Spleen (tissue), 11 donors: ENCODE data around the gene DIDO1. TPM values are rescaled to one million over a fixed set of nuclear protein-coding genes. Genes with fewer than 3 reads are reported as not detected.

ENCODE experiments used
- DNase-seq: peaks from one replicate; pipeline ENCODE4 v3.0.0-alpha.2; 2020
- H3K27ac ChIP-seq, 8 donors: fragments of 200-600 bp; sonication (generic) in 7 of 8; 1 replicate in 4 of 8; 2 replicates in 4 of 8; pipeline versions ENCODE4 v1.5.0 to v1.8.0; 2016 to 2021; ENCODE audit warnings: inconsistent platforms in 4 of 8, mild to moderate bottlenecking in 4 of 8, moderate library complexity in 1 of 8
- H3K27me3 ChIP-seq, 7 donors: fragments of 200-600 bp; sonication (generic) in 6 of 7; replicated peaks in 1 of 7; 1 replicate in 4 of 7; 2 replicates in 3 of 7; pipeline versions ENCODE4 v1.5.0 to v1.8.0; 2016 to 2021; ENCODE audit warnings: inconsistent platforms in 3 of 7, mild to moderate bottlenecking in 1 of 7
- H3K36me3 ChIP-seq, 6 donors: fragments of 200-600 bp; sonication (generic) in 5 of 6; 1 replicate in 4 of 6; 2 replicates in 2 of 6; pipeline versions ENCODE4 v1.5.0 to v1.8.0; 2016 to 2021; ENCODE audit warnings: inconsistent platforms in 2 of 6
- H3K4me1 ChIP-seq, 6 donors: fragments of 200-600 bp; sonication (generic) in 5 of 6; 1 replicate in 3 of 6; 2 replicates in 3 of 6; pipeline versions ENCODE4 v1.5.0 to v1.8.0; 2016 to 2021; ENCODE audit warnings: inconsistent platforms in 3 of 6
- H3K4me3 ChIP-seq, 8 donors: fragments of 200-600 bp; sonication (generic) in 7 of 8; 1 replicate in 4 of 8; 2 replicates in 4 of 8; pipeline versions ENCODE4 v1.5.0 to v1.8.0; 2016 to 2021; ENCODE audit warnings: inconsistent platforms in 4 of 8, mild to moderate bottlenecking in 4 of 8, moderate library complexity in 2 of 8
- H3K9me3 ChIP-seq, 8 donors: fragments of 200-600 bp; sonication (generic) in 7 of 8; 1 replicate in 4 of 8; 2 replicates in 4 of 8; pipeline versions ENCODE4 v1.5.0 to v1.8.0; 2016 to 2021; ENCODE audit warnings: inconsistent platforms in 4 of 8
- POLR2A ChIP-seq, 3 donors: fragments of 450-650 bp; IDR thresholded peaks; one replicate each; pipeline ENCODE4 v1.5.1; 2017; ENCODE audit warnings: antibody characterized with exemption in 3 of 3, mild to moderate bottlenecking in 1 of 3
- POLR2AphosphoS5 ChIP-seq, 3 donors: sonication (generic); formaldehyde crosslinking; IDR thresholded peaks; one replicate each; pipeline ENCODE4 v1.5.1; 2017; ENCODE audit warnings: antibody characterized with exemption in 3 of 3
- WGBS, 5 donors: extraction: QIAGEN DNeasy Blood & Tissue Kit in 3 of 5; methylation state at CpG; one replicate each; pipeline versions ENCODE4 v1.1.5 to v1.1.7; 2013 to 2018; 5-methylcytosine and 5-hydroxymethylcytosine counted together
- intact Hi-C: fragments of 100-400 bp; cut with DNase I; formaldehyde crosslinking; loops from one replicate; pipeline ENCODE4 v1.15.0; 2023; ENCODE audit warnings: low total_unique reads
- polyA plus RNA-seq, 3 donors: library from polyadenylated mRNA; stranded (reverse); fragments of 200-250 nt; gene quantifications; one replicate each; pipeline ENCODE4 v1.2.1, GENCODE V29; 2013
- total RNA-seq, 7 donors: library from RNA; depleted of rRNA in 3 of 7; stranded (reverse); fragments of >200 nt in 3 of 7; fragmentation: NEBNext Ultra II Directional in 4 of 7; extraction: Animal tissue kit (Norgen Biotek cat#: 25700) in 4 of 7; gene quantifications; one replicate each; pipeline versions ENCODE4 v1.1.0 to v1.2.1, GENCODE V29; 2016 to 2021
- TF ChIP-seq, protein P1 (sequence below), 11 experiments: fragments of 200-600 bp in 7 of 11; fragments of 450-650 bp in 4 of 11; sonication (generic) in 4 of 11; IDR thresholded peaks in 8 of 11; conservative IDR thresholded peaks in 3 of 11; 1 replicate in 7 of 11; 2 replicates in 4 of 11; pipeline versions ENCODE4 v1.4.0 to v1.8.0; 2016 to 2021; ENCODE audit warnings: antibody characterized with exemption in 11 of 11, inconsistent platforms in 4 of 11, mild to moderate bottlenecking in 1 of 11
- donor health status: healthy with polysubstance abuse.
- donor health status: DM: no; HTN: no; CAD: no; lungs with moderate emphysema.
- donor health status: DM: no; HTN: no; CAD: no.
- donor health status: Bipolar disorder and iron deficiency.
- donor health status: healthy.
- donor health status: DM: no; HTN: no; CAD: no.
- donor health status: DM: yes; HTN: yes; CAD: no.

Gene DIDO1
- total and polyA plus RNA-seq, 10 donors: 17.4 to 79.6 (median 66.9) TPM

DNA sequence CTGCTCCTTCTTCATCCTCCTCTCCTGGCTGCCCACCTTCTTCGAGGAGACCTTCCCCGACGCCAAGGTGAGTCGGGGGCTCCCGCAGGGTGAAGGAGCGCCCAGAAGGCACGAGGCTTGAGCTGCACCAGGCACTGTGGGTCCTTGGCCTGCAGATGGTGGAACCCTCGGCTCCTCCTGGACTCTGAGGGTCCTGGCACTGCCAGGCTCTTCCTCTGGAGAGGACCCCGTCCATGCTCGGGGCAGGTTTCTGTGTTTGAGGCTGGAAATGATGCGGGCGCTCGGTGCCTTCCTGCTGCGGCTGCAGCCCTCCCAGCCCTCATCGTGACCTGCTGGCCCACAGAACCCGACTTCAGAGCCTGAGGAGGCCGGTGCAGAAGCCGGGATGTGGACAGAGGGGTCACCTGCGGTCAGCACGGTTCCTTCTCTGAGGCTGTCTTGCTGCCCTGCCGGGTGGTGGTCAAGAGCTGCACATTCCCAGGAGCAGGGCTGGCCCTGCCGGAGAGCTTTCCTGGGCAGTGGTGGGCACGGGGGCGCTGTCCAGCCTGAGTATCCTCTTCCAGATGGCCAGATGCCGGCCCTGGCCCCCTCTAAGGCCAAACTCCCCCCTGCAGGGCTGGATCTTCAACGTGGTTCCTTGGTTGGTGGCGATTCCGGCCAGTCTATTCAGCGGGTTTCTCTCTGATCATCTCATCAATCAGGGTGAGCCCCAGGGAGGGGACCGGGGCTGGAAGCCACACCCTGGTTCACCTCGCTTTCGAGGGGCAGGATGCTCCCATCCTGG, 37.5 kb upstream of the DIDO1 start:
- Histone ChIP-seq H3K4me3 (no peak overlapping the region), H3K27me3 (no peaks in the 10 kb centered on the region), H3K4me1 (peaks cover 0 to 15% (median 11%) of the 10 kb centered on the region in 6 donors), H3K27ac (no peak overlapping the region), H3K9me3 (no peaks in the 10 kb centered on the region), H3K36me3 (peaks cover 0 to 80% (median 29%) of the 10 kb centered on the region in 6 donors)
- peak in 1 of 3 donors; percentile 8 for TF ChIP-seq POLR2AphosphoS5 (IDR thresholded peaks at IDR 0.05)
- TF ChIP-seq, protein P1, sequence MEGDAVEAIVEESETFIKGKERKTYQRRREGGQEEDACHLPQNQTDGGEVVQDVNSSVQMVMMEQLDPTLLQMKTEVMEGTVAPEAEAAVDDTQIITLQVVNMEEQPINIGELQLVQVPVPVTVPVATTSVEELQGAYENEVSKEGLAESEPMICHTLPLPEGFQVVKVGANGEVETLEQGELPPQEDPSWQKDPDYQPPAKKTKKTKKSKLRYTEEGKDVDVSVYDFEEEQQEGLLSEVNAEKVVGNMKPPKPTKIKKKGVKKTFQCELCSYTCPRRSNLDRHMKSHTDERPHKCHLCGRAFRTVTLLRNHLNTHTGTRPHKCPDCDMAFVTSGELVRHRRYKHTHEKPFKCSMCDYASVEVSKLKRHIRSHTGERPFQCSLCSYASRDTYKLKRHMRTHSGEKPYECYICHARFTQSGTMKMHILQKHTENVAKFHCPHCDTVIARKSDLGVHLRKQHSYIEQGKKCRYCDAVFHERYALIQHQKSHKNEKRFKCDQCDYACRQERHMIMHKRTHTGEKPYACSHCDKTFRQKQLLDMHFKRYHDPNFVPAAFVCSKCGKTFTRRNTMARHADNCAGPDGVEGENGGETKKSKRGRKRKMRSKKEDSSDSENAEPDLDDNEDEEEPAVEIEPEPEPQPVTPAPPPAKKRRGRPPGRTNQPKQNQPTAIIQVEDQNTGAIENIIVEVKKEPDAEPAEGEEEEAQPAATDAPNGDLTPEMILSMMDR (IDR thresholded peaks at IDR 0.05 in 8 of 11, conservative IDR thresholded peaks at IDR 0.05 in 3 of 11): no peak
- WGBS, 5 donors: 83 to 95% (median 90%) methylated on average over 22 to 32 of the region's 32 CpGs
- DNase-seq: peak; percentile 65
- intact Hi-C loops: no loop called here

DNA sequence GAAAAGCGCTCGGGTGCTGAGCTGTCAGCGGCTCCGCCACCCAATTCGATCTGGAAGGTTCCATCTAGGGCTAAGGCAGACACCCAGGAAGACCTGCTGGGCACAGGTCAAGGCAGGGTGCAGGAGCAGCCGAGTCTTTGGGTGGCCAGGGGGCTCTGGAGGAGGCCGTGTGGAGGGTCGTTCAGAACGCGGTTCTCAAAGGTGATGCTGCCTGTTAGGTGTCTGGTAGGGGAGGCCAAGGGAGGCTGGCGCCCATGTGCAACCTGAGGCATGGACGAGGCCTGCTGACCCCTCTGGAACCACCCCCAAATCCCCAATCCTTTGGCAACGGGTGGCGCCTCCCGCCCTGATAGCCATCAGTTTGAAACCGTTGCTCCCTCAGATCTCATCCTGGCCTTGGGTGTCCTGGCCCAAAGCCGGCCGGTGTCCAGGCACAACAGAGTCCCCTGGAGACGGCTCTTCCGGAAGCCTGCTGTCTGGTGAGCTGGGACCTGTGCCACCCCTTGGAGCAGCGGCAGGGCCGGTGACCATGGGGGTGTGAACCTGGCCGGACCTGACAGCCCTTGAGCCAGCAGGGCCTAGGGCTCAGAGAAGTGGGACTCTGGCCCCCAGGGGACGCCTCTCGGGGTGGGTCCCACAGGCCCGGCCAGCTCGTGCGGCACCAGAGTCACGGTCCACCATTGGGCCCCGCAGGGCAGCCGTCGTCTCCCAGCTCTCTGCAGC, 36.7 kb upstream of the DIDO1 start:
- no peaks in the 10 kb centered on the region for H3K9me3 ChIP-seq

DNA sequence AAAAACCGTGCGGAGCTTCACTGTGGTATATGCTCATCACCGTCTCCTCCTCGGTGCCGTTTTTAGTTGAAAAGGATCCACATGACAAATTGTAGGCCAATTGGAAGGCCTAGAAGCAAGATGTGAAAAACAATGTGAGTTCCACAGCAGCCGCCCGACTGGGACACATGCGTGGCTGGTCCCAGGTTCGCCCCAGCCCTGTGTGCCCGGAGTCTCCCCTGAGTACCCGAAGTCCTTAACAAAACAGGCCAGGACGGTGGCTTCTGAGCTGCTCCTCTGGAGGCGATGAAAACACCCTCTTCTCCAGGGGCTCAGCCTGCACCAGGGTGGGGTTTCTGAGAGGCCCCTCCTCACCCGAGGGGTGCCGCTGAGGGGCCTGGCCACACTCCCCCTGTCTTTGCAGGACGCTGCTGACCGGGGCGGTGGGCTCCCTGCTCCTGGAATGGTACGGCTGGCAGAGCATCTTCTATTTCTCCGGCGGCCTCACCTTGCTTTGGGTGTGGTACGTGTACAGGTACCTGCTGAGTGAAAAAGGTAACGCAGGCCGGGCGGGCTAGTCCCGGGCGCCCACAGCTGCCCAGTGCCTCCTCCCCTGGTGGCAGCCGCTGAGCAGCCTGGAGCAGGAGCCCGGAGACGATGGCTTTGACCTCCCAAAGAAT, 36.0 kb upstream of the DIDO1 start:
- intact Hi-C loops: no loop called here
- no peaks in the 10 kb centered on the region for H3K27me3 ChIP-seq
- DNase-seq: peak; percentile 56
- H3K4me1 ChIP-seq: peaks cover 0 to 18% (median 12%) of the 10 kb centered on the region in 6 donors
- no peak overlapping the region for H3K4me3 ChIP-seq
- 93 to 96% (median 94%) methylated on average over 25 to 30 of the region's 30 CpGs for WGBS, 5 donors
- no peaks in the 10 kb centered on the region for H3K9me3 ChIP-seq
- no peak overlapping the region for H3K27ac ChIP-seq
- H3K36me3 ChIP-seq: peaks cover 0 to 88% (median 33%) of the 10 kb centered on the region in 6 donors
- TF ChIP-seq POLR2AphosphoS5 (IDR thresholded peaks at IDR 0.05): no peak
- no peak for TF ChIP-seq POLR2A (IDR thresholded peaks at IDR 0.05)
- TF ChIP-seq, protein P1 (IDR thresholded peaks at IDR 0.05 in 8 of 11, conservative IDR thresholded peaks at IDR 0.05 in 3 of 11): no peak

More for the DNA sequence above, 36.7 kb upstream of the DIDO1 start:
- Histone ChIP-seq H3K27me3 (no peaks in the 10 kb centered on the region), H3K4me3 (no peak overlapping the region), H3K27ac (no peak overlapping the region), H3K4me1 (peaks cover 0 to 18% (median 12%) of the 10 kb centered on the region in 6 donors), H3K36me3 (peaks cover 0 to 87% (median 29%) of the 10 kb centered on the region in 6 donors)
- peak; percentile 64 for DNase-seq
- 90 to 92% (median 91%) methylated on average over 28 to 32 of the region's 32 CpGs for WGBS, 5 donors
- TF ChIP-seq, protein P1 (IDR thresholded peaks at IDR 0.05 in 8 of 11, conservative IDR thresholded peaks at IDR 0.05 in 3 of 11): no peak
- TF ChIP-seq POLR2AphosphoS5 (IDR thresholded peaks at IDR 0.05): no peak
- TF ChIP-seq POLR2A (IDR thresholded peaks at IDR 0.05): no peak
- intact Hi-C loops: no loop called here
